SU-DHL-6 (cell line): Measurements from ENCODE around the gene CEP128.

ENCODE experiments used
- H2AFZ ChIP-seq: fragments of 200-600 bp; sonication (generic); 2 replicates; pipeline ENCODE4 v1.6.1; 2014; ENCODE audit warnings: low read depth, mild to moderate bottlenecking, moderate library complexity, mixed read lengths, antibody characterized with exemption, low read length; ENCODE audit not compliant: severe bottlenecking
- H3F3A ChIP-seq: fragments of 200-600 bp; shearing (Covaris generic); 2 replicates; pipeline ENCODE4 v1.6.0; 2016; ENCODE audit warnings: antibody characterized with exemption, mild to moderate bottlenecking; ENCODE audit not compliant: insufficient read depth
- H3K27ac ChIP-seq: fragments of 200-600 bp; sonication (generic); 2 replicates; pipeline ENCODE4 v1.5.1; 2016; ENCODE audit warnings: low read depth, mild to moderate bottlenecking, low read length, moderate library complexity, mixed read lengths
- H3K27me3 ChIP-seq: fragments of 200-600 bp; sonication (generic), shearing (Covaris generic); 2 replicates; pipeline ENCODE4 v1.6.0; 2014; ENCODE audit warnings: mild to moderate bottlenecking, low read length
- H3K36me3 ChIP-seq: fragments of 200-600 bp; sonication (generic); 2 replicates; pipeline ENCODE4 v1.6.1; 2014; ENCODE audit warnings: mild to moderate bottlenecking, low read length, mixed read lengths
- H3K4me2 ChIP-seq: fragments of 300-600, 200-600 bp; shearing (Covaris generic), sonication (generic); 2 replicates; pipeline ENCODE4 v1.6.0; 2014; ENCODE audit warnings: low read length, low read depth, mild to moderate bottlenecking; ENCODE audit not compliant: poor library complexity, severe bottlenecking
- H3K4me3 ChIP-seq: fragments of 200-600 bp; sonication (generic); 2 replicates; pipeline ENCODE4 v1.5.1; 2014; ENCODE audit warnings: antibody characterized with exemption, low read length, mild to moderate bottlenecking, mixed read lengths; ENCODE audit not compliant: insufficient read depth, poor library complexity, severe bottlenecking
- H3K79me2 ChIP-seq: fragments of 200-600 bp; sonication (generic); 2 replicates; pipeline ENCODE4 v1.6.1; 2014; ENCODE audit warnings: mild to moderate bottlenecking, low read length, moderate library complexity; ENCODE audit not compliant: insufficient read depth
- H3K9ac ChIP-seq: fragments of 200-600 bp; sonication (generic); 2 replicates; pipeline ENCODE4 v1.7.0; 2014; ENCODE audit warnings: mild to moderate bottlenecking, low read length
- H3K9me2 ChIP-seq: fragments of 200-600 bp; sonication (generic); replicated peaks from 2 replicates; pipeline ENCODE4 v1.6.1; 2014; ENCODE audit warnings: low read length; ENCODE audit not compliant: insufficient read depth
- H3K9me3 ChIP-seq: fragments of 200-600 bp; sonication (generic); 2 replicates; pipeline ENCODE4 v1.6.1; 2014; ENCODE audit warnings: low read length, mixed read lengths; ENCODE audit not compliant: insufficient read depth
- H4K20me1 ChIP-seq: fragments of 200-600 bp; sonication (generic); 2 replicates; pipeline ENCODE4 v1.6.1; 2014; ENCODE audit warnings: low read depth, mild to moderate bottlenecking, antibody characterized with exemption, low read length, moderate library complexity, mixed read lengths
- EZH2phosphoT487 ChIP-seq: fragments of 200-600 bp; sonication (generic), shearing (Covaris generic); conservative IDR thresholded peaks from 2 replicates; pipeline ENCODE4 v1.6.1; 2018; ENCODE audit warnings: mild to moderate bottlenecking, antibody characterized with exemption, low read length, moderate library complexity, mixed read lengths
- TF ChIP-seq, protein P1 (sequence below): fragments of 200-600 bp; sonication (generic); IDR thresholded peaks from one replicate; pipeline ENCODE4 v1.5.1; 2017; ENCODE audit warnings: antibody characterized with exemption, mild to moderate bottlenecking, low read length, moderate library complexity; ENCODE audit not compliant: insufficient read depth, poor library complexity, severe bottlenecking

CEP128 gene

DNA sequence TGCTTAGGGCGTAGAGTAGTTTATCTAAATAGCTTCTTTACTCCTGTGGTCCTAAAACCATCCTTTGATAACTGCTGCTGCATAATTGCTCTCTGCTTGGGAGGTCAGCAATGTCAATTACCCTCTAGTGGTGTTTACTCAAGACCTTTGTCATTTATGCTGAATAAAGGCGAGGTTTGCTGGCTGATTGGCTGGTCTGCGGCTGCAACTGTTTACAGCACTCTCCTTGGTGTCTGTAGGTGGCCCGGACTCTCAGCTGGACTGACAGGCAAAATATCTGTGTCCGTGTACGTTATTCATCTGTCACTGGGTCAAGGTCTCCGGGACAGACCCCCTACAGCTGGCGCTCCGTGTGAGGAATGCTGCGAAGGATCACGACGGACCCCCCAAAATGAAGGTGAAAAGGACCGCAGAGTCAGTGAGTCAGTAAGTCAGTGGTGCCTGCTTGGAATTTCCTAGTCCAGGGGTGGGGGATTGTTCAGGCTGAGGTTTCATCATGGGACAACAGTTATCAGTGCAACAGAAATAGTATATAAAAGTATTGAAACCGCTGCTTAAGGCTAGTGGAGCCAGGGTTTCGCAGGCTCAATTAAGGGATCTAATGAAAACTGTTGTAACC is 476.9 kb downstream of the CEP128 start:
- no peak overlapping the region for H3K27ac ChIP-seq
- TF ChIP-seq EZH2phosphoT487 = no peak
- TF ChIP-seq, protein P1, sequence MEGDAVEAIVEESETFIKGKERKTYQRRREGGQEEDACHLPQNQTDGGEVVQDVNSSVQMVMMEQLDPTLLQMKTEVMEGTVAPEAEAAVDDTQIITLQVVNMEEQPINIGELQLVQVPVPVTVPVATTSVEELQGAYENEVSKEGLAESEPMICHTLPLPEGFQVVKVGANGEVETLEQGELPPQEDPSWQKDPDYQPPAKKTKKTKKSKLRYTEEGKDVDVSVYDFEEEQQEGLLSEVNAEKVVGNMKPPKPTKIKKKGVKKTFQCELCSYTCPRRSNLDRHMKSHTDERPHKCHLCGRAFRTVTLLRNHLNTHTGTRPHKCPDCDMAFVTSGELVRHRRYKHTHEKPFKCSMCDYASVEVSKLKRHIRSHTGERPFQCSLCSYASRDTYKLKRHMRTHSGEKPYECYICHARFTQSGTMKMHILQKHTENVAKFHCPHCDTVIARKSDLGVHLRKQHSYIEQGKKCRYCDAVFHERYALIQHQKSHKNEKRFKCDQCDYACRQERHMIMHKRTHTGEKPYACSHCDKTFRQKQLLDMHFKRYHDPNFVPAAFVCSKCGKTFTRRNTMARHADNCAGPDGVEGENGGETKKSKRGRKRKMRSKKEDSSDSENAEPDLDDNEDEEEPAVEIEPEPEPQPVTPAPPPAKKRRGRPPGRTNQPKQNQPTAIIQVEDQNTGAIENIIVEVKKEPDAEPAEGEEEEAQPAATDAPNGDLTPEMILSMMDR = no peak
- H3K9ac ChIP-seq = no peak overlapping the region
- H3K4me2 ChIP-seq = no peak overlapping the region
- H3F3A ChIP-seq = no peaks in the 10 kb centered on the region
- H3K36me3 ChIP-seq = no peaks in the 10 kb centered on the region
- H2AFZ ChIP-seq = no peak overlapping the region
- no peaks in the 10 kb centered on the region for H3K9me2 ChIP-seq
- no peaks in the 10 kb centered on the region for H3K9me3 ChIP-seq
- H3K4me3 ChIP-seq = no peak overlapping the region
- H3K79me2 ChIP-seq = no peaks in the 10 kb centered on the region
- no peaks in the 10 kb centered on the region for H3K27me3 ChIP-seq
- no peaks in the 10 kb centered on the region for H4K20me1 ChIP-seq

DNA sequence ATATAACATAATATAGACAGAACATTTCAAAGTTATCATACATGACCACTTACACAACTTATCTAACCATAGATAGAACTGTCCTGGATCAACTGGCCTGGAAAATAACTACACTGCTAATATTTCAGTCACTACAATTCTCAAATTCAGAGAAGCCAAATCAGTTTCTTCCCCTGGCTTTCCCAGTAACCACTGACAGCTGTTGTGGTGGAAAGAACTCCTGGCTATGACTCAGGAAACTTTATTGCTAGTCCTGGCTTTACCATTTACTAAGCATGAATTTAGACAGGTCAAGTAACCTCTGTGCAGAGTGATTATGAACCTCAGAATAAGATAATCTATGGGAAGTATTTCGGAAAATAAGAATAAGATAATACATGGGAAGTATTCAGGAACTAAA is 485.3 kb downstream of the CEP128 start:
- TF ChIP-seq EZH2phosphoT487 = no peak
- TF ChIP-seq, protein P1 = no peak
- no peaks in the 10 kb centered on the region for H3K9me2 ChIP-seq
- H3K36me3 ChIP-seq = 0 out of 2 replicates have a peak, but pooled peaks cover 2% of the 10 kb centered on the region
- no peaks in the 10 kb centered on the region for H3F3A ChIP-seq
- H3K4me2 ChIP-seq = no peak overlapping the region
- no peak overlapping the region for H3K9ac ChIP-seq
- no peaks in the 10 kb centered on the region for H3K79me2 ChIP-seq
- no peak overlapping the region for H3K27ac ChIP-seq
- no peak overlapping the region for H2AFZ ChIP-seq
- no peaks in the 10 kb centered on the region for H3K27me3 ChIP-seq
- no peak overlapping the region for H3K4me3 ChIP-seq
- no peaks in the 10 kb centered on the region for H3K9me3 ChIP-seq
- H4K20me1 ChIP-seq = no peaks in the 10 kb centered on the region

DNA sequence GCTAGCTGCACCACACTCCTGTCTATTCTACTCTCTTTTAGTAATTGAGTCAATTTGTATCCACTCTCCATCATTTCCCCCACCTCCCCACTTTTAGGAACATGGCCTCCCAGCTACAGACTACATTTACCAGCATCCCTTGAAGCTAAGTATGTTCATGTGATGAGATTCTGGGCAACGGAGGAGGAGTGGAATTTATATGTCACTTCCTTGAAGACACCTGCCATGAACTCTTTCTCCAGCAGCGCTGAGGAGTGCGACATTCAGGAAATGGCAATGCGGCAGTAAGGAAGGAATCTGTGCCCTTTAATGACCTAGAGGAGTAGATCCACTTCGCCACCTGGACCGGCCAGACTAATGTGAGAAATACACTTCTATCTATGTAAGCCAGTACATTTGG is 486.5 kb downstream of the CEP128 start:
- H3K4me2 ChIP-seq = no peak overlapping the region
- TF ChIP-seq, protein P1 = no peak
- H3K27ac ChIP-seq = no peak overlapping the region
- no peaks in the 10 kb centered on the region for H3K9me2 ChIP-seq
- no peaks in the 10 kb centered on the region for H3F3A ChIP-seq
- no peaks in the 10 kb centered on the region for H3K27me3 ChIP-seq
- H3K79me2 ChIP-seq = no peaks in the 10 kb centered on the region
- no peak overlapping the region for H3K4me3 ChIP-seq
- 0 out of 2 replicates have a peak, but pooled peaks cover 2% of the 10 kb centered on the region for H3K36me3 ChIP-seq
- H2AFZ ChIP-seq = no peak overlapping the region
- no peaks in the 10 kb centered on the region for H4K20me1 ChIP-seq
- peaks cover 9% of the 10 kb centered on the region; the same call in 1 of the 2 replicates for H3K9me3 ChIP-seq
- H3K9ac ChIP-seq = no peak overlapping the region
